SJCRH30 (cell line): ENCODE results near the gene C12orf43. TPM values are rescaled to one million over a fixed set of nuclear protein-coding genes. Genes with fewer than 3 reads are reported as not detected.
"Not testable (repeated sequence)": the region's sequence is repeated elsewhere in the genome, so short reads cannot be mapped to it uniquely, and the experiment has no call there.

ENCODE experiments used
- DNase-seq, 2 experiments: peaks; one replicate each; pipeline ENCODE4 v3.0.0-alpha.2; 2015 to 2020
- H3K27ac ChIP-seq: fragments of 250-450 bp; sonication (Bioruptor Pico); 2 replicates; pipeline ENCODE4 v1.5.1; 2020; ENCODE audit warnings: mild to moderate bottlenecking, moderate library complexity
- H3K27me3 ChIP-seq: fragments of 250-450 bp; sonication (Bioruptor Pico); 2 replicates; pipeline ENCODE4 v1.5.1; 2020; ENCODE audit warnings: mild to moderate bottlenecking, moderate library complexity
- H3K36me3 ChIP-seq: fragments of 250-450 bp; sonication (Bioruptor Pico); 2 replicates; pipeline ENCODE4 v1.5.1; 2020; ENCODE audit warnings: mild to moderate bottlenecking, moderate library complexity
- H3K4me1 ChIP-seq: fragments of 250-450 bp; sonication (Bioruptor Pico); 2 replicates; pipeline ENCODE4 v1.5.1; 2020; ENCODE audit warnings: mild to moderate bottlenecking, moderate library complexity
- H3K4me3 ChIP-seq: fragments of 250-450 bp; sonication (Bioruptor Pico); 2 replicates; pipeline ENCODE4 v1.5.1; 2020; ENCODE audit warnings: mild to moderate bottlenecking, moderate library complexity
- H3K9me3 ChIP-seq: fragments of 250-450 bp; sonication (Bioruptor Pico); replicated peaks from 2 replicates; pipeline ENCODE4 v1.5.1; 2020; ENCODE audit warnings: mild to moderate bottlenecking, moderate library complexity
- total RNA-seq: library from RNA; depleted of rRNA; stranded (reverse); fragments of >200 nt; shearing (Covaris generic); gene quantifications from 2 replicates; pipeline ENCODE4 v1.2.3, GENCODE V29; 2014; rRNA removed

C12orf43 gene
- total RNA-seq, result 17.2 and 18.9 TPM in 2 replicates

DNA sequence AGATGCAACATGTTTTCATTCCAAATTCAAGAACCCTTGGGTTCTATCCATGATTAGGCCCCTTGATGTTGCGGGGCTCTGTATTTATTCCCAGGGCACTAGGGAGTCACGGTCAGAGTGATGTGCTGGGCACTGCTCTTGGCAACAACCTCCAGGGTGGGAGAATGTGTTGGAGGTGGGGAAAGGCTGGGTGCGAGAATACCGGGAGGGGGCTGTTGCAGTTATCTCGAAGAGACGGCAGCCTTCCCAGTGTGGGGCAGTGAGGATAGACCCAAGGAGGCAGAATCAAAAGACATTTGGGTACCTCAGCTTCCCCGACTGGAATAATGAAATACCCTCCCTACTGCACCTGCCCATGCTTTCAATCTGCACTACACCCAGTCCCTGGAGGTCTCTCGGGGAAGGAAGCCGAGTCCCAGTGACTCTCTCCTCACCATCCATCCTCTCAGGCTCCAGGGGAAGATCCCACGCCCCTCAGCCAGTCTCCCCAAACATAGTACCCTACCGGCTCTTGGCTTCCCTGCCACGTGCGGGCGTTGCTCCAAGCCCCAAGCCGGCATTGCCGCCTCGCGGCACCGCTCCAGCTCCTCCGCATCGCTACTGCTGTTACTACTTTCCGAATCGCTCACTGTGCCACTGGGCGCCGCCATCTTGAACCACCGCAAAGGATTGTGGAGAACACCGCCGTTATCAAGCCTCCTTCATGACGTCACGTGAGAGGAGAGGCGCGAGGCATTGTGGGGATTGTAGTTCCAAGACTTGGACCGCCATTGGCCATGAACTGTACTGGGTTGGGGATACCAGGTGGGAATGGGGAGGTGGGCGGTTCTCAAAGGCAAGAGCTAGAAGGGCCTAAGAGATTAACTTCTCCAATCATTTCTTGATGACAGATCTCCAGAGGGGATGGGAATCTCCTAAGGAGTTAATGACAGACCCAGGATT is at the start of gene C12orf43:
C12orf43 (minus strand) TSS at position 663 of the 942 bp plus-strand sequence; CDS start at position 650, 13 bp downstream.
- Histone ChIP-seq H3K9me3 (no peaks in the 10 kb centered on the region), H3K27me3 (no peaks in the 10 kb centered on the region), H3K4me3 (peak within 1 kb of the TSS; percentile 95), H3K27ac (peak within 1 kb of the TSS; percentile 49), H3K4me1 (no peaks in the 10 kb centered on the region), H3K36me3 (no peaks in the 10 kb centered on the region)
- peak; percentile 90 to 95 for DNase-seq

DNA sequence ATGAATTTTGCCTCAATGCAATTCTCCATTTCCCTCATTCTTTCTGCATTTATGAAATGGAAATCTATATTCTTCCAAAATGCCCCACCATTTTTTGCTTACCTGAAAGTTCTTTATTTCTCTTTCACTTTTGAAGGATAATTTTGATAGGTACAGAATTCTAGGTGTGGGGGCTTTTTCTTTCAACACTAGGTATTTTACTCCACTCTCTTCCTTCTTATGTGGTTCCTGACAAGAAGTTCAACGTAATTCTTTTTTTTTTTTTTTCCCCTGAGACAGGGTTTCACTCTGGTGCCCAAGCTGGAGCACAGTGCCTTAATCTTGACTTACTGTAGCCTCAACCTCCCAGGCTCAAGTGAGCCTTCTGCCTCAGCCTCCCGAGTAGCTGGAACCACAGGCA is 49.1 kb upstream of the C12orf43 start:
- H3K27me3 ChIP-seq, result no peaks in the 10 kb centered on the region
- DNase-seq, result no peak
- H3K9me3 ChIP-seq, result no peaks in the 10 kb centered on the region
- no peaks in the 10 kb centered on the region for H3K4me1 ChIP-seq
- H3K27ac ChIP-seq, result no peak overlapping the region
- no peak overlapping the region for H3K4me3 ChIP-seq
- H3K36me3 ChIP-seq, result no peaks in the 10 kb centered on the region

GRCh38 chr12:121064586-121064985 is 48.3 kb upstream of the C12orf43 start:
- H3K9me3 ChIP-seq, H3K27ac ChIP-seq, H3K4me1 ChIP-seq, DNase-seq, H3K4me3 ChIP-seq, H3K27me3 ChIP-seq, H3K36me3 ChIP-seq: not testable (repeated sequence)

DNA sequence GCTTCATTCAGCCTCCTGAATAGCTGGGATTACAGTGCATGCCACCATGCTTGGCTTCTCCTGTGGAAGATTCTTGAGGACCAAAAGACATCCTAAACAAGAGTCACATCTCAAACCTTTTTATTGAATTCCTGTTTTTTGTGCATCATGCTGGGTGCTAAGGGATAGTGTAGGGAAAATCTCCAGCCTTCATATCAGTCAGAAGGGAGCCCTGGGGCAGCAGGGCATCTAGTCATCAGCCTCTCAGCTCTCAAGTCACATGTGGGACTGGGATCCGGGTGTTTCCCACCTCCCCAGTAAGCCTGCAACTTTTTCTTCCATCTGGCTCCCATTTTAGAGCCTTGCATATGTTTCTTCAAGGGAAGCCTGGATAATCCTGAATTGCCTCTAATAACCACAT is 47.8 kb upstream of the C12orf43 start:
- H3K27me3 ChIP-seq, result no peaks in the 10 kb centered on the region
- DNase-seq, result no peak
- H3K9me3 ChIP-seq, result no peaks in the 10 kb centered on the region
- no peak overlapping the region for H3K4me3 ChIP-seq
- H3K27ac ChIP-seq, result no peak overlapping the region
- no peaks in the 10 kb centered on the region for H3K36me3 ChIP-seq
- H3K4me1 ChIP-seq, result no peaks in the 10 kb centered on the region

- Histone ChIP-seq H3K27me3 (no peaks in the 10 kb centered on the region), H3K9me3 (no peaks in the 10 kb centered on the region), H3K27ac (no peak overlapping the region), H3K36me3 (no peaks in the 10 kb centered on the region), H3K4me1 (no peaks in the 10 kb centered on the region), H3K4me3 (no peak overlapping the region)
- DNase-seq, result no peak
Measured at GRCh38 chr12:121062391-121063045, 46.2 kb upstream of the C12orf43 start.

DNA sequence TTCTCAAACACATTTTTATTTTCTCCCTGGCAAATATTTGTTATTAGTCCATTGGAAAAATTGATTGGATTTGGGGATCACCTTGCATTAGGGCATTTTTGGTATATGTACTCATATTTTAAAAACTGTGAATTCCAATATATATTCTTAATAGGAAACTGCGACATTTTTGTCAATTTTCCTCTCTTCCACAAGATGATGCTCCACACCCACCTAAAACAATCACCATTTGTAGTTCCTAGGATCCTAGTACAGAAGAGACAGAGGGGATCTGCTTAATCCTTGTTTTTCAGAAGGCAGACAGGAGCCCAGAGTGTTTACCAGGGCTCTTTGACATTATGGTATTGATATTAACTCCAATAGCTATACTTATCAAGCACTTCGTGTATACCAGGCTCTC is 45.5 kb upstream of the C12orf43 start:
- Histone ChIP-seq H3K9me3 (no peaks in the 10 kb centered on the region), H3K4me1 (no peaks in the 10 kb centered on the region), H3K27ac (no peak overlapping the region), H3K27me3 (no peaks in the 10 kb centered on the region), H3K4me3 (no peak overlapping the region), H3K36me3 (no peaks in the 10 kb centered on the region)
- DNase-seq, result peak in 1 of 2 experiments; percentile 43

DNA sequence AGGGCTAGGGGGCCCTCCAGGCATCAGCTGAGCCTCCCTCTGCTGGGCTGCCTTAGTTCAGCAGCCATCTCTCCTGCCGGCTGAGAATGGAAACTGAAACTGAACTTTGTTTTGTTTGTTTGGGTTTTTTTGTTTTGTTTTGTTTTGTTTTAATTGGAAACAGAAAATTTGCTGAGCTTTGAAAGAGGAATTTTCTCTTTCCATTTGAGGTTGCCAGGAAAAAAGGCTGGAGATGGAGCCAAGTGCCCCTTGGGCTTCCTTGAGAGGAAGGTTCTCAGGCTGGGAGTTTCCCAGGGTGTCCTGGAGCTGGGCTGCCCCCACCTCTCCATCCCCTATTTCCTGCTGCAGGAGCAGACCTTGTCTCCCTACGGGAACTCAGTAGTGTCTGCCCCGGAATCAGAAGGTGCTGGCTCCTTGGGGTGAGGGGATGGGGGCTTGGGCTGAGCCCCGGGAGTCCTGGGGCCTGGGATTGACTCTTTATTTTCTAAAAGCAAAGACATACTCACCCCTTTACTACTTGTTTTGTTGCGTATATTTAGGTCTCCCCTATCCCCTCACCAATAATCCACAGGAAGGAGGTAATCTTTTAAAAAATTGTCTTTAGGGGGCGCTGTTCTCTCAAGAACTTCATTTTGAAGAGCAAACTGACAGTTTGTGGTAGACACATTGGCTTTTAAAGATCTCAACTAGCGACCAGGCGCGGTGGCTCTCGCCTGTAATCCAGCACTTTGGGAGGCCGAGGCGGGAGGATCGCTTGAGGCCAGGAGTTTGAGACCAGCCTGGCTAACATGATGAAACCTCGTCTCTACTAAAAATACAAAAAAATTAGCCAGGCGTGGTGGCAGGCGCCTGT is 44.1 kb upstream of the C12orf43 start:
- H3K9me3 ChIP-seq, result no peaks in the 10 kb centered on the region
- no peaks in the 10 kb centered on the region for H3K36me3 ChIP-seq
- no peak overlapping the region for H3K4me3 ChIP-seq
- H3K27me3 ChIP-seq, result no peaks in the 10 kb centered on the region
- H3K4me1 ChIP-seq, result no peaks in the 10 kb centered on the region
- no peak overlapping the region for H3K27ac ChIP-seq
- DNase-seq, result peak; percentile 12 to 68

GRCh38 chr12:121059031-121059898 is 43.0 kb upstream of the C12orf43 start:
- no peak for DNase-seq

GRCh38 chr12:121057794-121058193 is 41.5 kb upstream of the C12orf43 start:
- no peaks in the 10 kb centered on the region for H3K27me3 ChIP-seq
- no peaks in the 10 kb centered on the region for H3K4me1 ChIP-seq
- no peaks in the 10 kb centered on the region for H3K9me3 ChIP-seq
- no peak overlapping the region for H3K27ac ChIP-seq
- H3K4me3 ChIP-seq, result no peak overlapping the region
- DNase-seq, result no peak
- no peaks in the 10 kb centered on the region for H3K36me3 ChIP-seq

More at GRCh38 chr12:121059031-121059898, 43.0 kb upstream of the C12orf43 start:
- Histone ChIP-seq H3K36me3 (no peaks in the 10 kb centered on the region), H3K27me3 (no peaks in the 10 kb centered on the region), H3K27ac (no peak overlapping the region), H3K4me1 (no peaks in the 10 kb centered on the region), H3K4me3 (no peak overlapping the region), H3K9me3 (no peaks in the 10 kb centered on the region)

DNA sequence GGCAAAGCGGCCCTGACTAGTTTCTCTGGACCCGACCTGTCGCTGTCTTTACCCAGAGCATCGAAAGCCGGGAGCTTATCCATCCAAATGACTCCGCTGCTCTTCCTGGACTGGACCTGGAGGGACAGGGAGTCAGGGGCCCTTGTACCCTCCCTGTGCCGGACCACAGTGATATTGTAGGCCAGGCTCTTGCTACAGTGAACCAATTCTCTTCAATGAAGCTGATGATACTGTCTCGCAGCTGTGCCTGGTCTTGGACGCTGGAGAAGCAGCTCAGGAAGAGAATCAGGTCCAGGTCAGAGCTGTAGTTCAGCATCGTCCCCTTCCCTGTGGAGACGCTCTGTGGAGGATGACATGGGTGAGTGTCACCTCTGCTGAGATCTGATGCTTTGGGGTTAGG is 37.4 kb upstream of the C12orf43 start:
- no peak for DNase-seq
- no peak overlapping the region for H3K4me3 ChIP-seq
- no peak overlapping the region for H3K27ac ChIP-seq
- no peaks in the 10 kb centered on the region for H3K9me3 ChIP-seq
- no peaks in the 10 kb centered on the region for H3K27me3 ChIP-seq
- no peaks in the 10 kb centered on the region for H3K4me1 ChIP-seq
- H3K36me3 ChIP-seq, result no peaks in the 10 kb centered on the region

DNA sequence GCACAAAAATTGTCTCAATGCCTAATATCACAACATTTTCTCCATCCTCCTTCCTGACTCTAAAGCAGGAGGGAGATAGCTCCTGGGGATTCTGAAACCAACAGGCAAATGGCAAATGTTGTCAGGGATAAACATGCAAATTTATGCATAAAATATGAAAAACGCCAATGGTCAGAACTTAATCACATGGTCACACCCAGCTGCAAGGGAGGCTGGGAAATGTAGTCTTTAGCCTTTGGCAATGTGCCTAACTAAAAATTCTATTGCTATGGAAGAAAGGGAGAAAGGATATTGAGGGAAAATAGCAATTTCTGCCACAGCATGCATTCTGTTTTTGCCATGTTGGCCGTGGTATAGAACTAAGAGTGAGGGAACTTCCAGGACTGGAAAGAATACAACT is 34.4 kb upstream of the C12orf43 start:
- DNase-seq, result peak in 1 of 2 experiments; percentile 18
- Histone ChIP-seq H3K27me3 (no peaks in the 10 kb centered on the region), H3K36me3 (no peaks in the 10 kb centered on the region), H3K9me3 (no peaks in the 10 kb centered on the region), H3K4me3 (no peak overlapping the region), H3K4me1 (no peaks in the 10 kb centered on the region), H3K27ac (no peak overlapping the region)

DNA sequence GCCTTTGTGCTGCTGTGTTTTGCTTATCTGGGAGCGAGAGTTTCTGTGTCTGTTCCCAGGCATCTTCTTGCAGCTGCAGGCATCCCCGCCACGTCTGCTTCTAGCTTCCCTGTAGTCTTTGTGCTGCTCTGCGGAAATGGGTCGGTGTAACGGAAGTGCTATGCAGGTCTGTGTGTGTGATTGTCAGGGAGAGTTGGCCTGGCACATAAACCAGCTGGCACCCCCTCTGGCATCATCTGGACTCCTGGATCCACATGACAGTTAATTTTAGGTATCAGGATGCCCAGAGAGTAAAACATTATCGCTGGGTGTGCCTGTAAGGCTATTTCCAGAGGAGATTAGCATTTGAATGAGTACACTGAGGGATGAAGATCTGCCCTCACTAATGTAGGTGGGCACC is 32.2 kb upstream of the C12orf43 start:
- Histone ChIP-seq H3K4me1 (no peaks in the 10 kb centered on the region), H3K9me3 (no peaks in the 10 kb centered on the region), H3K4me3 (no peak overlapping the region), H3K27me3 (no peaks in the 10 kb centered on the region), H3K36me3 (no peaks in the 10 kb centered on the region), H3K27ac (no peak overlapping the region)
- no peak for DNase-seq

DNA sequence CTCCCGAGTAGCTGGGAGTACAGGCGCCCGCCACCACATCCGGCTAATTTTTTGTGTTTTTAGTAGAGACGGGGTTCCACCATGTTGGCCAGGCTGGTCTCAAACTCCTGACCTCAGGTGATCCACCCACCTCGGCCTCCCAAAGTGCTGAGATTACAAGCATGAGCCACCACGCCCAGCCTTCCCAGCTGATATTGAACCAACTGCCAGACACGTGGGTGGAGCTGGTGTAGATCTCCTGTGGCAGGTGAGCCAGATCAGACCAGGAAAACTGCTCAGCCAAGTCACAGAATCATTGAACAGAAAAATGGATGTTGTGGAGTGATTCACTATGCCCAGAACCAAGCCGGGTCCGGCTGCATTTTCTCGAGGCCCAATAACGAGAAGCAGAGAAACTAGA is 31.1 kb upstream of the C12orf43 start:
- H3K4me3 ChIP-seq, H3K27ac ChIP-seq, DNase-seq, H3K9me3 ChIP-seq, H3K36me3 ChIP-seq, H3K27me3 ChIP-seq, H3K4me1 ChIP-seq: not testable (repeated sequence)

GRCh38 chr12:121043067-121043466 is 26.8 kb upstream of the C12orf43 start:
- H3K4me1 ChIP-seq, result no peaks in the 10 kb centered on the region
- H3K9me3 ChIP-seq, result no peaks in the 10 kb centered on the region
- H3K27ac ChIP-seq, result no peak overlapping the region
- no peaks in the 10 kb centered on the region for H3K36me3 ChIP-seq
- peaks cover 5% of the 10 kb centered on the region; the same call in 1 of the 2 replicates for H3K27me3 ChIP-seq
- H3K4me3 ChIP-seq, result no peak overlapping the region
- no peak for DNase-seq
